ENCODE measurements around the gene AVEN. TPM values are rescaled to one million over a fixed set of nuclear protein-coding genes. Genes with fewer than 3 reads are reported as not detected.
A peak's percentile ranks its signal among the peaks of the same experiment; 100 is the strongest.
"Not testable (repeated sequence)": the region's sequence is repeated elsewhere in the genome, so short reads cannot be mapped to it uniquely, and the experiment has no call there.

The AVEN gene
- total RNA-seq, 2 donors from 2014 or later = 16.5 to 16.7 TPM

GRCh38 chr15:34046471-34047145 is 7.6 kb upstream of the AVEN start:
- intact Hi-C loops (cut with DNase I) = no loop called here
- no peak for ATAC-seq
- DNase-seq = no peak

- ATAC-seq = no peak
- intact Hi-C loops (cut with DNase I) = no loop called here
- DNase-seq = no peak
These were observed 4.8 kb upstream of the AVEN start for GRCh38 chr15:34043813-34044212.

GRCh38 chr15:34043391-34043790 is 4.4 kb upstream of the AVEN start:
- no peak for DNase-seq
- no peak for ATAC-seq
- intact Hi-C loops (cut with DNase I) = no loop called here

GRCh38 chr15:34039790-34040113 is 748 bp upstream of the AVEN start:
- DNase-seq (no peak), ATAC-seq (no peak)
- intact Hi-C loops (cut with DNase I) = no loop called here

GRCh38 chr15:34038023-34038870 is 757 bp downstream of the AVEN start:
- intact Hi-C loops (cut with DNase I) = no loop called here
- DNase-seq (peak; percentile 89), ATAC-seq (peak; percentile 95 to 96)

GRCh38 chr15:34031987-34032760 is 6.8 kb downstream of the AVEN start:
- intact Hi-C loops (cut with DNase I) = no loop called here
- no peak for DNase-seq
- ATAC-seq = no peak

- DNase-seq (no peak), ATAC-seq (no peak)
- intact Hi-C loops (cut with DNase I) = no loop called here
These were observed 11.4 kb downstream of the AVEN start for GRCh38 chr15:34027606-34028005.

- no peak for ATAC-seq
- intact Hi-C loops (cut with DNase I) = no loop called here
- DNase-seq = no peak
These were observed 13.8 kb downstream of the AVEN start for GRCh38 chr15:34025252-34025651.

- no peak for ATAC-seq
- DNase-seq = no peak
- intact Hi-C loops (cut with DNase I) = no loop called here
These were observed 15.1 kb downstream of the AVEN start for GRCh38 chr15:34023907-34024306.

GRCh38 chr15:34019369-34019990 is 19.5 kb downstream of the AVEN start:
- intact Hi-C loops (cut with DNase I) = no loop called here

GRCh38 chr15:34018738-34019137 is 20.3 kb downstream of the AVEN start:
- intact Hi-C loops (cut with DNase I) = not testable (repeated sequence)

More at GRCh38 chr15:34019369-34019990, 19.5 kb downstream of the AVEN start:
- ATAC-seq (no peak), DNase-seq (no peak)

GRCh38 chr15:34018021-34018645 is 20.9 kb downstream of the AVEN start:
- ATAC-seq (no peak), DNase-seq (no peak)
- intact Hi-C loops (cut with DNase I) = no loop called here

More at GRCh38 chr15:34018738-34019137, 20.3 kb downstream of the AVEN start:
- ATAC-seq, DNase-seq: not testable (repeated sequence)

- DNase-seq (no peak), ATAC-seq (no peak)
- intact Hi-C loops (cut with DNase I) = no loop called here
These were observed 24.4 kb downstream of the AVEN start for GRCh38 chr15:34014556-34014955.

- DNase-seq (no peak), ATAC-seq (no peak)
- intact Hi-C loops (cut with DNase I) = no loop called here
These were observed 25.3 kb downstream of the AVEN start for GRCh38 chr15:34013746-34014145.

GRCh38 chr15:34012461-34013028 is 26.5 kb downstream of the AVEN start:
- intact Hi-C loops (cut with DNase I) = no loop called here
- ATAC-seq = no peak
- DNase-seq = no peak

GRCh38 chr15:34011481-34011880 is 27.5 kb downstream of the AVEN start:
- no peak for ATAC-seq
- intact Hi-C loops (cut with DNase I) = no loop called here

GRCh38 chr15:34010921-34011320 is 28.1 kb downstream of the AVEN start:
- ATAC-seq = no peak
- intact Hi-C loops (cut with DNase I) = no loop called here

More at GRCh38 chr15:34011481-34011880, 27.5 kb downstream of the AVEN start:
- DNase-seq = no peak

GRCh38 chr15:34009656-34010055 is 29.3 kb downstream of the AVEN start:
- no peak for ATAC-seq
- no peak for DNase-seq
- intact Hi-C loops (cut with DNase I) = no loop called here

More at GRCh38 chr15:34010921-34011320, 28.1 kb downstream of the AVEN start:
- DNase-seq = no peak

GRCh38 chr15:34006381-34006780 is 32.6 kb downstream of the AVEN start:
- intact Hi-C loops (cut with DNase I) = no loop called here
- no peak for ATAC-seq
- no peak for DNase-seq
